NCI-H748 (cell line): ENCODE measurements around the gene HOXA10.

Experiments
- DNase-seq: peaks from one replicate; lab custom pipeline; 2025; ENCODE audit not compliant: unreplicated experiment; lab: John Stamatoyannopoulos, UW

Gene HOXA10

DNA sequence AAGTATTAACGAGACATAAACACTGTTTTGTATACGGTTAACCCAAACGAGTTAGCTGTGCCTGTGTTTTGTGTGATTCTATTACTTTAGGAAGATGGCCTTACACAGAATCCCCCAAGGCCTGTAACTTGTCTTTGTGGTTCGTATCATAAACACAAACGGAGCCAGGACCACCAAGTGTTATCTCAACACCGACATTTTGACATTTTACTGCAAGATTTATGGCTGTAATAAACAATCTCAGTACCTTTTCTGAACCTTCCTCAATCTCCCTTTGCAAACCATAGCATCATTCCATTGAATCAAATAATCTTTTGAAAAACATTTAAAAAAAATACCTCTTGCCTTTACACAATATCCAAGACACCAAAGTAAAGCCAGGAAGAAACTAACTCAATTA, 41.1 kb downstream of the HOXA10 start:
- no peak for DNase-seq

DNA sequence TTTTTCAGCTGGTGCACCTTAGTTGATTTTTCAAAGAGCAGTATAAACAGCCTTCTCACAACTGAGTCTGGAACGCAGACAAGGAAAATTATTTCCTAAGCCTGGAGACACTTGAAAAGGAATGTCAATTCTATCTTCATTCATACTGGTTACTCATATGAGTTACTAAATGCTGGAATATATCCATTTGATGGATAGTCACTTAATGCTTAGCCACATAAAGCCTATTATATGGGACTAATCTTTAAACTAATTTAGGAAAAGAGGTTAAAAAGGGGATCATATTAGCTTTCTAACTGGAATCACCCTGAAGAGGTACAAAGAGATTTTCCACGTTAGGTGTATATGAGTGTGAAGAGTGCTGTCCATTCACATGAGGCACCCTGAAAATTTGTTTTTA, 41.9 kb downstream of the HOXA10 start:
- DNase-seq = no peak

DNA sequence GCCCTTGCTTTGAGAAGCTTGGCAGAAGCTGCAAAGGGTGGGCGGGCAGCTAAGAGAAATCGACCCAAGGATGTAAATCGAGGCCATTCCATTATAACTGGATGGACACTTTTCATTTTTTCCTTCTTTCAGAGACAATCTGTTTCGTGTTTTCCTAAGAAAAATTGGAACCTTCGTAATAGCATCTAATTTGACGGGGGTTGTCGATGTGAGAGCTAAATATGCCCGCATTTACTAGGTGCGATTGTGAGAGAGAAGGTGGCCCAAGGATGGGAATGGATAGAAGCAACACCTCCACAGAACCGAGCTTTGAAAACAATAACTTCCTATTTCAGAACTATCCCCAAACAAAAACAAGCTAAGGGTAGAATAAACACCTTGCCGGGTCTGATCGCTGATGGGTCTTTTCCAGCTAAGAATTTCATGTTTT, 42.7 kb downstream of the HOXA10 start:
- DNase-seq = no peak

DNA sequence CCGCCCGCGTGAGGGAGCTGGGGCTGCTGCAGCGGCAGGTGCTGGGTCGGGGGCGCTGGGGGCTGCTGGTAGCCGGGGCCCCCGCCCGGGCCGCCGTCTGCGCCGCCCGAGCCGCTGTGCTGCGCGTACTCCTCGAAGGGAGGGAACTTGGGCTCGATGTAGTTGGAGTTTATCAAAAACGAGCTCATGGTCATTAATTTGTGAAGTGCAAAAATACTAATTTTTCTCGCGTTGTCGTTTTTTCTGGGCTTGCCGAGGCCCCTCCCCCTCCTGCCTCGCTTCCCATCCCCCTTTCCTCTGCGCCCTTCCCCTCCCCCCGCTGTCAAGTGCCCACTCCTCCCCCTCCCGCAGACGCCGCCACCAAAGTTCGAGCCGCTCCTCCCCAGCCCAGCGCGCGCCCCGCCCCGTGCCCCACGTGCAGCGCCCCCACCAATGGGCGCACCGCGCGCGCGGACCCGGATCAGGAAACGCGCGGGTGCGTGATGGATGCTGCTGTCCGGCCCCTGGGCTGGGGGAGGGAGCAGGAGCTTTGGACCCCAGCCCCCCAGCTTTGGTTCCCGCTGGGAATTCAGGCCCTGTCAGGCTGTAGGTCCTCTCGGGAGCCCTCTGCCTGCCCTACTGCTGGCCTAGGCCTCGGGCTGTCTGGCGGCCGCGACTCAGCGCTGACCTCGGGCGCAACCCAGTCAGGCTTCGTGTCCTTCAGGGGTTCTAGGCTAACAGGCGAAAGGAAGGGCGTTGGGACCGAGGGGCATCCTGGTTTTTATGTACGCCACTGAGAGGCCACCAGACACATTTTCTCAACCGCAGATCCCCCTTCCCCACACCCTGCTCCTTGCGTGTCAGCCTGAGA, 43.4 kb downstream of the HOXA10 start, which contains the start of gene HOXA4:
Gene HOXA4, minus strand, starts transcription at position 218 of the 850 bp plus-strand sequence. Its CDS starts 24 bp downstream, at position 194.
- peak; percentile 94 for DNase-seq

DNA sequence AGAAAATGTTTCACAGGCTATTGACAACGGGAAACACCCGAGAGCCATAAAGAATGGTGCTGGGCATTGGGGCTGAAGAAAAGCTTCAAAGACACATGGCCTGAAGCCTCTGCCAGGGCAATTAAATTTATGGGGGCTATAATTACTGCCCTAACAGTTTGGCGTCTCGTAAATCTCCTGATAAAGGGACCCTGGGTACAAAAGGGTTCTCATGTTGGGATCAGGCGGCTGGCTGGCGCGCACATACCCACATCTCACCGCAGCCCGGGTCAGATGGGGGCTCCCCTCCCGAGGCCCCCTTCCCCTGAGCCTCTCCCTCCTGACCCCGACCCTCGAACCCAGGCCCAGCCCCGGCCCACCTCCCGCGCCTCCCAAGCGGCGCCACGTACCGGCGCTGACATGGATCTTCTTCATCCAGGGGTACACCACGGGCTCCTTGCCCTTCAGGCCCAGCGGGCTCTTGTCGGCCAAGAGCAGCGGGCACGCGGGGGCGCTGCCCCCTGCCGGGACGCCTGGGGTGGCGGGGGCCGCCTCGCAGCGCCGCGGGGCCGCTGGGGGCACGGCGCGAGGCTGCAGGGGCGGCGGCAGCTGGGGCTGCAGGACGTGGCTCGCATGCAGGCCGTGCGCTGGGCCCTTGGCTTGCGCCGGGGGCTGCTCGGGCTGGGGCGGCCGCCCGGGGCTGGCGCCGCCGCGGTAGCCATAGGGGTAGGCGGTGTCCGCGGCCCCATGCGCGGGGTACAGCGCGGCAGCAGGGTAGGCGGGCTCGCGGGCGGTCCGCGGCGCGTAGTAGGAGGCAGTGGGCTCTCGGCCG, 44.2 kb downstream of the HOXA10 start:
- DNase-seq = peak; percentile 82

DNA sequence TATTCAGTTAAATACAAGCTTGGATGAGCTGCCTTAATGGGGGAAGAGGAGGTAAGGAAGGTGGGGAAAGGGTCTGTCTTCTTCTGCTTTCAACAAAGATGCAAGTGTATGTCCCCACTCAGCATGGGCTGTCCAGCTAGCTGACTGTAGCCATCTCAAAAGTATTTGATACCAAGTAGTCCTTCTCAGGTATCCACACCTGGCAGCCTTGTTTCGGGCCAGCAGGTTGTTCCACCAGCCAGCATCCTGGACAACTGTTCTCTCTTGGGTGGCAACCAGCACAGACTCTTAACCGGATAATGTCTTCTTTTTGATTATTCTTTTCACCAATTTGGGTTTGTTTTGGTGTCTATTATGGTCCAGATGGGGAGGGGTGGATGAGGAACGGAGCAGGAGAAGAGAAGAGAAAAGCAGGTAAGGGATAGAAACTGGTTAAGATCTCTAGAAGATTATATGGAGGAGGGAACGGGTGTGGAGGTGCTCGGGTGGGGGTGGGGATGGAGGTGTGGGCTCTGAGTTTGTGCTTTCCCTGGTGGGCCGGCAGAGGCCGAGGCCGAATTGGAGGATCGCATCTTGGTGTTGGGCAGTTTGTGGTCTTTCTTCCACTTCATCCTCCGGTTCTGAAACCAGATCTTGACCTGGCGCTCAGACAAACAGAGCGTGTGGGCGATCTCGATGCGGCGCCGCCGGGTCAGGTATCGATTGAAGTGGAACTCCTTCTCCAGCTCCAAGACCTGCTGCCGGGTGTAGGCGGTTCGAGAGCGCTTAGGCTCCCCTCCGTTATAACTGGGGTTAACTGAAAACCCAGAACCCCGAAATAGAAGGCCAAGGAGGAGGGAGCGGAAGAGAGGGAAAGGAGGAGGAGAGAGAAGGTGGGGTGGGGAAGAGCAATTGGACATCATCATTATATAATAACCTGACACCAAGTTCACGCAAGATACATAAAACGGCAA, 45.1 kb downstream of the HOXA10 start:
- no peak for DNase-seq

DNA sequence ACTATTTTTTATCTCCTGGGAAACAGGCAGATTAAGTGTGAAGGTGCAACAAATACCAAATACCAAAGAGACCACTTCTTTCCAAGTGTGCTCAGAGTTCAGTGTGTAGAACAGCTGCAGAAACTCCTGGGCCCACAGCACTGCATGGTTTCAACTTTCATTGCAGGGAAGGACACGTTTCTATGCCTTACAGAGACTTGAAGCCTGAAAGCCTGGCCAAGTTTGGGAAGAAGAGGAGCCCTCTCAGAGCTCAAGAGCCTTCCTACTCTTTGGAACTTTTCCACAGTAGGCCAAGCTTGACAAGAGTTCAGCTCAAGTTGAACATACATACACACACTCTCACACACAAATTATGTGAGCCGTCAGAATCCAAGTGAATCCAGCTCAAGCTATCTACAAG, 46.1 kb downstream of the HOXA10 start:
- no peak for DNase-seq

DNA sequence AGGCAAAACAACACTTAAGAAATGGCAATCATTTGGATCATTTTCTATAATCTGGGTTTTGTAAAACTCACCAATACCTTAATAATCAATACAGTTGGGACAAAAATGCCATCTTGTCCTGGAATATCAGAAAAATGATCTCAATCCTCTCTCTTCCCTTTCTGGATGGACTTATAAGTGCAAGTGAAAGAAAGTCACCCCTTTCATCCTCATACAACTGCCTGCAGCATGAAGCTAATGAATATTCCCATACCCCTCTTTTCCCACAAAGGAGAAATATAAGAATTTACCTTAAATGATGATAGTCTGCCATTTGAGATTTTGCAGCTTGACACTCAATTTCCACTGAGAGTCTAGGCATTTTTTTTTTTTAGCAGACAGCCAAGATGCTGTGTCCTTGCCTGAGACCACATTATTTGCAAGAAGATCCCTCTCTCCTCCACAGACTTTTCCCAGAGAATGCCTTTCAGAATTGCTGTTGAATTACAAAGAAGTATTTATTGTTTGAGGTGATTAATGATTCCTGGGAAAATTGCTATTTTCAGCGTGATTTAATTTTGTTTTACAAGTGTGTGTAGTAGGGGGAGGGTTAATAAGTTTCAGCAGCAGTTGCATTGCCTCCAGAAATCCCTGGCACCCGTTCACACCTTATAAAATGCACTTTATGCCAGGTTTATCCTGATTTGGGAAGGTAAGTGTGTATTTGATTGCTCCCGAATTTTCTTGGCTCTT, 47.4 kb downstream of the HOXA10 start:
- DNase-seq = no peak

DNA sequence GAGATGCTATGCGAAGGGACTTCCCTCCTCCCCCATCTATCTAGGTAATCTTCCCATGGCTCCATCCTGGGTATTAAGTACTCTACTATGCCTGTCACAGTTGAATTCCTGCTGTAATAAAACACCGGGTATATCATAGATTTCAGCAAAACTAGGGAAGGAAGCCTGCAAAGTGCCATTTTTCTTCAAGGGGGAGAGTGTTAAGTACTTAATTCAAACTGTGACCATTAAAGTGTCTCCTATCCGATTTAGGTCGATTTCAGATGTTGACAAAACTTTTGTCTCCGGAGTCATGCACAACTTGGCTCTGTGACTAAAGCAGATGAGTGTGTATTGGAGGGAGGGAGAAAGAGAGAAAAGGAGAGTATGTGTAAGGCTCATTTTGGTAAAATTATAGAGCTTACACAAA, 48.1 kb downstream of the HOXA10 start:
- no peak for DNase-seq

DNA sequence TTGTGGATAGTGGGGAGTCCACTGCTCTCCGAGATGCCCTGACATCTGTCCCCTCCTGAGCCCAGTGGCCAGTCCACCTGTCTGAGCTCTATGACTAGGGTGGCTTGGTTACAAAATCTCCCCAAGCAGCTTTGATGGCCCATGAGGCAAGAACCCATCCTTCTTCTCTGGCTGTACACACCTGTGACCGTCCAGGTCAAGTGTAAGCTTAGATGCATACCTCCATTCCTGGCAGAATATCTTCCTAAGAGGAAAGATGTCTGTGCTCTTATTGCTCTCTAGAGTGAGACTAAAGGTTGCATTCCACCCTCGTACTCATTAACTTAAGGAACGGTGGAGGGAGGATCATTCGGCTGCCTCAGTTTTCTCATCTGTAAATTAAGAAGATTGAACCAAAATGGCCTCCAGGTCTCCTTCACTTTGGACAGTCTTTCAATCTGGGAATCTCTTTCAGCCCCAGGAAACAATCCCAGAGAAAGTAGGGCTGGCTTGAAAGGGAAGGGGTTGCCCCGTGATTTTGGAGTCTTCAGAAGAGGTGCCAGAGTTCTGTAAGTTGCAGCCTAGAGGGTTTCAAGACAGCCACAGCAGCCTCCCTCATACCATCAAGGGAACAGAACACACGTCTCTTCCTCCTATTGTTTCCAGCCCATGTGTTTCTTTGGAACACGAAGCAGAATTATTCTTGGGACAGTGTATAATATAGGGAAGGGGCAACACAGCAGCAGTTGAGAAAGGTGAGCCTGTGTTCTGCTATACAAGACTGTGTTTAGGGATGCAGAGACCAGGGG, 49.0 kb downstream of the HOXA10 start:
- no peak for DNase-seq

DNA sequence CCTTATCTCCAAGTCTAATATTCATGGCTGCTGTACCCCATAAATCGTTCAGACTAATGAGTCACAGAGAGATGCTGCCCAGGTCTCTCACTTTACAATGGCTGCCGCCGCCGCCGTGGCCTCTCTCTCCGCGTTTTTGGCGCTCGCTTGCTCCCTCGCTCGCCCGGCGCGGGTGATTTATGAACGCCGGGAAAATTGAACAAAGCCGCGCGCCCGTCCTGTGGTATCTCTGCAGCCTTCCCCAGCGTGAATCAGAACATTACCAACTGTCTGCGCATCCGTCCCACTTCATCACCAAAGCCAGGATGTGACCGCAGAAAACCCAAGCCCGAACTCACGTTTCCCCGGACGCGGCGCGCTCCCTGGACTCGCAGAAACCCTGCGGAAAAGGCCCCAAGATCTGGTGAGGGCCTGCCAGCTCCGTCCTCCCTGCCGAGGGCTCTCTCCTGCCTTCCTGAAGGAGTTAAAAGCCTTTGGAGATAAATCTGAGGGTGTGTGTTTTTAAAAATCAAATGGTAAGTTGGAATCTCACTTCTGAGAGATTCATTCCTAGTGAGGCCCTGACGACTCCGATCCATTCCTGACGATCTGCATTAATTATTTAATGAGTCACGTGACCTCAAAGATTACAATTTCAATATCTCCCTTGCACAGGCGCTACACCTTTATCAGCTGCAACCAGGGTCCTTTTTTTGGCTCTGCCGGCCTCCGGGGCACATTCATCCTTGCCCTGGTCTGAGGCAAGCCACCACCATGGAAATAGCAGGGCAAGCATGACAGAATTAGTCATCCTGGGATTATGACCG, 49.8 kb downstream of the HOXA10 start:
- DNase-seq = no peak

DNA sequence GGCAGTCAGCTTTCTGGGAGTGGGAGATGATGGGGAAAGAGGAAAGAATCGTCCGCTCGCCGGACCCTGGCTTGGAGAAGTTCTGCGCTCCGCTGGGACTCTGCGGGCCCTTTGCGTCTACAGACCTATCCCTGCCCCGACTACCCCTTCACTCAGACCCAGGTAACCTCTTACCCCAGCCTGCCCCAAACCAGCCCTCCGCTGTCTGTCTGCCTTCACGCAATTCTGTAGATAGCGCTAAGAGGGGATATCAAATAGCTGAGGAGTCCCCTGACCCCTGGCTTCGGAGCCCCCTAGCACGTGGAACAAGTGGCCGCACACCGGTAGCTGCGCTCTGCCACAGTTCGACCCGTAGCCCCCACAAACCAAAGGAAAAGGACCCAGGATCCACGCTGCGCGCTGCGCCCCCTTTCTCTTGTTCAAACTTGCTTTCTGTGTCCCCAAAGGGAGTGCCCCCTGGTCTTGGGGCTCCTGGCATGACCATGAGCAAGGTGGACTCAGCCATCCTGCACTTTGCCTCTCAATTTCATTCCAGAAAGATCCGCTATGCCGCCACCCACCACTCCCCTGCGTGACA, 50.6 kb downstream of the HOXA10 start:
- no peak for DNase-seq

DNA sequence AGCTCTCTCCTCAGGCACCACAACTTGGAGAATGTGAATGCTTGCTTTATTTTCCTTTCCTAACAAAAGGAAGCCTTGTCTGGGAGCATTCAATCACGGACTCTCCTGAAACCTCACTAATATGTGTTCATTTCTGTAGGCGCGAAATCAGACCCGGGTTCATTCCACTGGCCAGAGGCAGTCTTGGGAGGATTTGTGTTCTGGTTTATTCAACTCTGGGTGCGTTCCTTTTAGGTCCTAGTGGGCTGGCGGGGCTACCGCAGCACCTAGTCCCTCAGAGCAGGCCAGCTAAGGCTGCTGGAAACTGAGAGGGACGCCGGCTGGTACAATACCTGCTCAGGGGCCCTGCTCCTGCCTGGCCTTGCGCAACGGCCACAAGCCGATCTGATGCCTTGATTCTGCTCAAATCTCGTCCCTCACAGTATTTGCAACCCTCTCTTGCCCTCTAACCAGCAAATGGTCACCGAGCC, 51.1 kb downstream of the HOXA10 start:
- DNase-seq = no peak

DNA sequence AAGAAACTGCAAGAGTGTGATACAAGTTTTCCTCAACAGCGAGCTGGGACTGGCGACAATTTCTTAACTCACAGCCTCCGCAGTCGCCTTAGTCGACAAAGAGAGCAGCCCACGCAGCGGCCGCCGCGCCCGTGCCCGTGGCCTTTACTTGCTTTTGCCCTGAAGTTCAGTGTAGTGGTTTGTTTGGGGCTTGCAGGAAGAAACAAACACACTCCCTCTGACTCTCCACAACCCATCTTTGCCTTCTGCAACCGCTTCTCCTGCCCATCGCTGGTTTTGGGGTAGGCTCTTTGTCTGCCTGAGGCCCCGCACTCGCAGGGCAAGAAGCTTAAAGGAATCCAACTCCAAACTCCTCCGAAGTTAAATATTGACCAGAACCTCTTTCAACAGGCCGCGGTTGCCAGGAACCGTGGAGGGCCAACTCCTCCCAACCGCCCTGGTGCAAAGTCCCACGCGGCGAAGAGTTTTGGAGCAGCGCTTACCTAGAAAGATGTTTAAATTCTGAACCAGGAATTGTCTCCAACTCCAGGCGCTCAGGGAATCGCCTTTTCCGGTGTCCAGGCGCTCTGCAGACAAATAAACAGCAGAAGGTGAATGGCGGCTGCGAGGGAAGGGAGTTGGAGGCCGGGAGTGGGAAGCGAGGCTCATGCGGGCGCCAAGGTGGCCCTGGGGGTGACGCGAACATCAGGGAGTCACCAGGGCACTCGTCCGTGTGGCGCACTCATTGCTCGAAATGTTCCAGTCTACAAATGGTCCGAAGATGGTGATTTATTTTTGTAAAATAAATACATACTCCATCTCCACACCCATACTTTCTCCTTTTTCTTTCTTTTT, 51.8 kb downstream of the HOXA10 start:
- DNase-seq = no peak

DNA sequence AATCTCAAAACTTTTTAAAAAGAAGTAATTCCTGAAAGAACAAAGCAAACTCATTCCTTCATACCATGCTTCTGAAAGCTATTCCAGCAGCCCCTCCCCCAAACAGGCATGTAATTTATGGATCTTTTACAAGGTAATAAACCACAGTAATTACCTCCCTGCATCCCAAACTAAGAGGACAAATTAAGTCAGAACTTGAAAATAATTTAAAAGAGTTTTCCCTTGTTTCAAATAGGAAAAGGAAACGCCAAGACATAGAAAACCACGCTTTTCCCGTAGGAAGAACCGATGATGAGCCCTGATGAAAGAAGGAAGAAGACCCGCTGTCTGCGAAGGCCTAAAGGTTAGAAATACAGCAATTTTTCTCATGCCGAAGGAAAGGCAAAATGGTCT, 52.4 kb downstream of the HOXA10 start:
- DNase-seq = no peak
